NB4 (cell line): Measurements from ENCODE around the gene SEPTIN5.

ENCODE experiments used
- CTCF ChIP-seq: IDR thresholded peaks from one replicate; pipeline ENCODE4 v1.5.1; 2012; ENCODE audit warnings: low read depth, low read length
- MAX ChIP-seq: IDR thresholded peaks from 2 replicates; pipeline ENCODE4 v1.6.1; 2011; ENCODE audit warnings: low read depth, low read length
- MYC ChIP-seq: IDR thresholded peaks from 2 replicates; pipeline ENCODE4 v1.6.1; 2011; ENCODE audit warnings: low read depth, low read length
- POLR2A ChIP-seq: IDR thresholded peaks from 2 replicates; pipeline ENCODE4 v1.6.1; 2011; ENCODE audit warnings: mild to moderate bottlenecking; ENCODE audit not compliant: insufficient read length; ENCODE audit errors: extremely low read depth

- TF ChIP-seq CTCF (no peak), MAX (no peak), POLR2A (no peak), MYC (no peak)
Observed at GRCh38 chr22:19691721-19692341, 22.5 kb upstream of the SEPTIN5 start.
